ENCODE results near the gene ATG2A.

Gene ATG2A

DNA sequence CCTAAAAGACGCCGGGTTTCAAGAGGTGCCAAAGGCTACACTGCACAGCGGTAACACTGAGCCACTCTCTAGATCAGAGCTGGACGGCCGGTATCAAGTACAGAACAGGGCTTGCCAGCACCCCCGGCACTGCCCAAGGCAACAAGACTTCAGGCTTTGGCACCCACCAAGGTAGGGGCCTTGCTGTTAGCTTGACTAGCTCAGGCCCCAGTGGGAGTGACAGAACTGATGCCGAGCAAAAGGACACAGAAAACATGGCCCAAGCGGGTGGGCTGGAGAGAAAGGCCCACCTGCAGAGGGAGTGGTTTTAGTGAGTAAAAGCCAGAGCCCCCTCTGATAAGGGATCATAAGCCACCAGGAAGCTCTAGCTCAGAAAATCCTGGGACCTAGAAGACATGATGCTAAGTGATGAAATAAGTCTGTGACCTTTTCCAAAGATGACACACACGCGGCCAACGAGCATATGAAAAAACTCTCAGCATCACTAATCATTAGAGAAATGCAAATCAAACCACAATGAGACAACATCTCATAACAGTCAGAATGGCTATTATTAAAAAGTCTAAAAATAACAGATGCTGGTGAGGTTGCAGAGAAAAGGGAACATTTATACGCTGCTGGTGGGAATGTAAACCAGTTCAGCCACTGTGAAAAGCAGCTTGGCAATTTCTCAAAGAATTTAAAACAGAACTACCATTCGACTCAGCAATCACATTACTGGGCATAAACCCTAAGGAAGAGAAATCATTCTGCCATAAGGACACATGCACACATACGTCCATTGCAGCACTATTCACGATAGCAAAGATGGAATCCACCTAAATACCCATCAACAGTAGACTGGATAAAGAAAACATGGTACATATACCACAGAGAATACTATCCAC is 51.5 kb downstream of the ATG2A start:
- TF ChIP-seq, protein P1, sequence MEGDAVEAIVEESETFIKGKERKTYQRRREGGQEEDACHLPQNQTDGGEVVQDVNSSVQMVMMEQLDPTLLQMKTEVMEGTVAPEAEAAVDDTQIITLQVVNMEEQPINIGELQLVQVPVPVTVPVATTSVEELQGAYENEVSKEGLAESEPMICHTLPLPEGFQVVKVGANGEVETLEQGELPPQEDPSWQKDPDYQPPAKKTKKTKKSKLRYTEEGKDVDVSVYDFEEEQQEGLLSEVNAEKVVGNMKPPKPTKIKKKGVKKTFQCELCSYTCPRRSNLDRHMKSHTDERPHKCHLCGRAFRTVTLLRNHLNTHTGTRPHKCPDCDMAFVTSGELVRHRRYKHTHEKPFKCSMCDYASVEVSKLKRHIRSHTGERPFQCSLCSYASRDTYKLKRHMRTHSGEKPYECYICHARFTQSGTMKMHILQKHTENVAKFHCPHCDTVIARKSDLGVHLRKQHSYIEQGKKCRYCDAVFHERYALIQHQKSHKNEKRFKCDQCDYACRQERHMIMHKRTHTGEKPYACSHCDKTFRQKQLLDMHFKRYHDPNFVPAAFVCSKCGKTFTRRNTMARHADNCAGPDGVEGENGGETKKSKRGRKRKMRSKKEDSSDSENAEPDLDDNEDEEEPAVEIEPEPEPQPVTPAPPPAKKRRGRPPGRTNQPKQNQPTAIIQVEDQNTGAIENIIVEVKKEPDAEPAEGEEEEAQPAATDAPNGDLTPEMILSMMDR (IDR thresholded peaks at IDR 0.05; ENCODE audit: borderline replicate concordance, insufficient read depth, low read depth, low read length): no peak
- peak overlapping the region; percentile 50 for H3K4me3 ChIP-seq (ENCODE audit: low read depth, low read length)

DNA sequence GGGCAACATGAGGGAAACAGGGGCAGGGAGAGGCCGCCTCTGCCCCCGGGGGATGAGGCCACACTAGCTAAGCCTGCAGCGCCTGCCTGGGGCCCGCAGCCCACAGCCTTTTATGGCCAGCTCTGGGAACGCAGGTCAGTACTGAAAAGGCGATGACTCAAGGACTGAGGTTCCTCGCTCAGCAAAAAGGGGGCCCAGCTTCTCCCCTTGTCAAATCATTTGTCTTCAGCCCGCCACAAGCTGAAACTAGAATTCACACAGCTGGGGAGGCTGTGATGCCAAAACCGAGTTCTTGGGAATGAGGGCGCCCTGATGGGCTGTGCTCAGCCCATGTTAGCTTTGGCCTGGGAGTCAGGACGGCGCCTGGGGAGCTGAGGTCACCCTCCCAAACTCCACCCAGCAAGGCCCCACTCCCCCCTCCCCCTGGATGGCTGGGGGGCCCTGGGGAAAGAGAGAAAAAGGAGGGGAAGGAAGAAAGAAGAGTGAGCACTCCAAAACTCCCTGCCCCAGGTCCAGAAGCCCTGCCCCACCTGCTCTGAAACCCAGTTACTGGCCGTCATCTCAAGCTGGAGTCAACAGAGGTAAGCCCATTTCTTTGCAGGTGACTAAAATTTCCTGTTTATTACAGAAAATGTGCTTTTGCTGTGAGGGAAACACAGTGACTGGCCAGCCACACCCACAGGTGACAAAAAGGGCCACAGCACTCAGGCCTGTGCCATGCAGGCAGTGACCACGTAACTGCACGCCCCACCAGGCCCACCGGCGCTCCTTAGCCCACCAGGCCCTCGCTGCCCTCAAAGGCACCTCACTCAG is 52.3 kb downstream of the ATG2A start:
- TF ChIP-seq, protein P1 (IDR thresholded peaks at IDR 0.05; ENCODE audit: borderline replicate concordance, insufficient read depth, low read depth, low read length): no peak
- peak overlapping the region; percentile 50 for H3K4me3 ChIP-seq (ENCODE audit: low read depth, low read length)

DNA sequence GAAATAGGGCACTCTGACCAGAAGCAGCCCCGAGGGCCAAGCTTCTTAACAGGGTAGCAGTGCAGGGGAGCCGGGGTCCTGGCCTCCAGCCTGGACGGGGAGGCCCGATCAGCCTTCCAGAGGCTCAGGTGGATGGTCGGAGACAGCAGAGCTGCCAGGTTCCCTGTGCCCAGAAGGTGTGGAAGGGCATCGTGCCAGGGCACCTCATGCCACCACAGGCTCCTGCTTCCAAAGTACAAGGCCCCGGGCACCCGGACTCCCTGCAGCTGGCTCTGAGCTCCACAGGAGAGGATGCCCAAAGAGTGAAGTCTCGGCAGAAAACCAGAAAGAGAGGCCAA is 52.9 kb downstream of the ATG2A start:
- peak overlapping the region; percentile 50 for H3K4me3 ChIP-seq (ENCODE audit: low read depth, low read length)
- TF ChIP-seq, protein P1 (IDR thresholded peaks at IDR 0.05; ENCODE audit: borderline replicate concordance, insufficient read depth, low read depth, low read length): no peak

DNA sequence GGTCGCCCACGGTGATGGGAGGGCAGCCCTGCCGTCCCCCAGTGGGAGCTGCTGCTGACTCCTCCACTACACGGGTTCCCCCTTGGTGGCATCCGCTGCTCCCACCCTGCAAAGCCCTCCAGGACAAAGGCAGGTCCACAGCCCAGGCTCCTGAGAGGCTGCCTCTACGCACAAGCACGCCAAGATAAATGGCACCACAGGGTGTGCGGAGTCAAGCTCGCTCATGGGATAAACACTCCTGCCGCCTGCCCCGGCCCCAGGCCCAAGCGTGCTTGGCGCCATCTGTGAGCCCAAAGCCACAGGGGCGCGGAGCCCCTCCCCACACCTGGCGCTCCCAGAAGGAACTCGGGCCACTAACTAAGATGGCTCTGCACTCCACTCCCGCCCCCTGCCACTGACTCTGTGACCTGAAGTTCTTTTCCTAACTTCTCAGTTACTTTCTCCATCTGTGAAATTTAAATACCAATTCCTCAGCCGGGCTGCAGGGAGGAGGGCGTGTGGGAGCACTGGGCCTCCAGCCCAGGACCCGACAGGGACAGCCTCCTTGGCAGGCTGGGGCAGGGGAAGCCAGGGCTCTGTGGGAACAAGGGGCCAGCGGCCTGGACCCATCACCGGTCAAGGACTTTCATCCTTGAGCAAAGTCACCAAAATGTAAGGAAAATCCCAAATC is 53.5 kb downstream of the ATG2A start:
- H3K4me3 ChIP-seq (ENCODE audit: low read depth, low read length): no peak overlapping the region
- TF ChIP-seq, protein P1 (IDR thresholded peaks at IDR 0.05; ENCODE audit: borderline replicate concordance, insufficient read depth, low read depth, low read length): no peak

DNA sequence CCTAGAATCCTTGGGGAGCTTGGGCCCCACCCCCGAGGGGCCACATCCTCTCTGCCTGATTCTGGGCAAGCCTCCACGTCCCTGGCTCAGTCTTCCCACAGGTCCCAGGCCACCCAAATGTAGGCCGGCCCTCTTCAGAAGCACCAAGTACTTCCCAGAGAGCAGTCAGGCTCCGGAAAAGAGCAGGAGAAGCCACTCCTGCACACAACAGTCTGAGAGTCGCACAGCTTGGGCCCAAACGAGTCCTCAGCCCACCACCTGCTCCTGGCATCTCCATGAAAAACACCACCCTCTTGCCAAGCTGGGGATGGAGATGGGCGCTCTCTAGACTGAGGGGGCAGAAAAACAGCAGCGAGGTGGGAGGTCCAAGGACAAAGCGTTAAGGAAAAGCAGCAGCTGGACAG is 54.0 kb downstream of the ATG2A start:
- TF ChIP-seq, protein P1 (IDR thresholded peaks at IDR 0.05; ENCODE audit: borderline replicate concordance, insufficient read depth, low read depth, low read length): no peak

DNA sequence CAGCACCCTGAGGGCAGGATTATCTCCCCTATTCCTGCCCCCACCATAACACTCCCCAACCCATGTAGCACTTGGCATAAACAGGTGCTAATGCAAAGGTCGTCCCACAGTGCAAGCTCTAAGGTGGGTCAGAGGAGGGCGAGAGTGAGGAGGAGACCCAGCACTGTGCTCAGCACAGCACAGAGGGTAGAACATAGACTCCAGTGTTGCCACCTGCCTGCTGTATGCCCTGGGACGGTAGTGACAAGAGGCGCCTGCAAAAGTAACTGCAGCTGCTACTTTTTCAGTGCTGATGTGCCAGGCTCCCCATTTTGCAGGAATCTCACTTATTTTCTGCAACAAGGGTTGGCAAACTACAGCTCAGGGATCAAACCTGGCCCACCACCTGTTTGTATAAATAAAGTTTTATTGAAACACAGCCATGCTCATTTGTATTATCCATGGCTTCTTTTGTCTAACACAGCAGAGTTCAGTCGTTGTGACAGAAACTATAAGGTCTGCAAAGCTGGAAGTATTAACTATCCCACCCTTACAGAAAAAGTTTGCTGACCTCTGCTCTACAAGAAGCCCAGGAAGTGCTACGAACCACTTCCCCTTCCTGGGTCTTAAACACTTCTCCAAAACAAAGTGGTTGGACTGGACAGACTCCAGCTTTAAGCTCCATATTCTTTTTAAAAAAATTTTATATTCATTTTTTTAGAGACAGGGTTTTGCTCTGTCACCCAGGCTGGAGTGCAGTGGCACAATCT is 55.6 kb downstream of the ATG2A start:
- TF ChIP-seq, protein P1 (IDR thresholded peaks at IDR 0.05; ENCODE audit: borderline replicate concordance, insufficient read depth, low read depth, low read length): no peak
- no peak overlapping the region for H3K4me3 ChIP-seq (ENCODE audit: low read depth, low read length)

More for the DNA sequence above, 54.0 kb downstream of the ATG2A start:
- no peak overlapping the region for H3K4me3 ChIP-seq (ENCODE audit: low read depth, low read length)

Measured in GM12875 (cell line).